CD4-positive, alpha-beta T cell treated with Interleukin-21 for 1 hour (primary cell): ENCODE results near the gene CKMT2.

Experiments used
- DNase-seq: peaks from one replicate; pipeline ENCODE4 v3.0.0-alpha.2; 2020

The CKMT2 gene

GRCh38 chr5:81219389-81219788 is 13.7 kb upstream of the CKMT2 start:
- no peak for DNase-seq

GRCh38 chr5:81222285-81222684 is 10.8 kb upstream of the CKMT2 start:
- no peak for DNase-seq

- no peak for DNase-seq
Measured at GRCh38 chr5:81225463-81225862, 7.7 kb upstream of the CKMT2 start.

- DNase-seq: no peak
Measured at GRCh38 chr5:81226286-81226685, 6.8 kb upstream of the CKMT2 start.

GRCh38 chr5:81226949-81227348 is 6.2 kb upstream of the CKMT2 start:
- no peak for DNase-seq

- DNase-seq: no peak
Measured at GRCh38 chr5:81228084-81228483, 5.0 kb upstream of the CKMT2 start.

- no peak for DNase-seq
Measured at GRCh38 chr5:81230416-81230815, 2.7 kb upstream of the CKMT2 start.

- no peak for DNase-seq
Measured at GRCh38 chr5:81232464-81233079, 550 bp upstream of the CKMT2 start.

- no peak for DNase-seq
Measured at GRCh38 chr5:81234299-81234698, 1.2 kb downstream of the CKMT2 start.

- DNase-seq: no peak
Measured at GRCh38 chr5:81234801-81235200, 1.7 kb downstream of the CKMT2 start.

GRCh38 chr5:81235287-81236072 is 2.4 kb downstream of the CKMT2 start:
- DNase-seq: no peak

- DNase-seq: no peak
Measured at GRCh38 chr5:81238460-81238859, 5.3 kb downstream of the CKMT2 start.

- DNase-seq: no peak
Measured at GRCh38 chr5:81239613-81240012, 6.5 kb downstream of the CKMT2 start.

GRCh38 chr5:81241001-81241400 is 7.9 kb downstream of the CKMT2 start:
- DNase-seq: no peak

- no peak for DNase-seq
Measured at GRCh38 chr5:81241961-81242648, 9.0 kb downstream of the CKMT2 start.

GRCh38 chr5:81242906-81243436 is 9.8 kb downstream of the CKMT2 start:
- no peak for DNase-seq

GRCh38 chr5:81244451-81244850 is 11.3 kb downstream of the CKMT2 start:
- no peak for DNase-seq

- DNase-seq: no peak
Measured at GRCh38 chr5:81245871-81246235, 12.7 kb downstream of the CKMT2 start.

GRCh38 chr5:81246697-81247096 is 13.6 kb downstream of the CKMT2 start:
- no peak for DNase-seq

GRCh38 chr5:81247441-81247972 is 14.4 kb downstream of the CKMT2 start:
- DNase-seq: no peak

- no peak for DNase-seq
Measured at GRCh38 chr5:81249240-81249639, 16.1 kb downstream of the CKMT2 start.

GRCh38 chr5:81250004-81250403 is 16.9 kb downstream of the CKMT2 start:
- no peak for DNase-seq

GRCh38 chr5:81251922-81252321 is 18.8 kb downstream of the CKMT2 start:
- DNase-seq: no peak

- DNase-seq: no peak
Measured at GRCh38 chr5:81252904-81253303, 19.8 kb downstream of the CKMT2 start.
